Tibial artery (tissue), 4 donors: Measurements from ENCODE around the gene SLC37A1.

Source experiments
- DNase-seq, 2 donors: peaks; one replicate each; pipeline ENCODE4 v3.0.0-alpha.2; 2019
- H3K27ac ChIP-seq, 2 donors: fragments of 200-600 bp; sonication (generic) in 1 of 2; 1 replicate in 1 of 2; 2 replicates in 1 of 2; pipeline ENCODE4 v1.5.1; 2018 to 2019; ENCODE audit warnings: mild to moderate bottlenecking in 1 of 2
- H3K27me3 ChIP-seq, 2 donors: fragments of 200-600 bp; sonication (generic) in 1 of 2; one replicate each; pipeline versions ENCODE4 v1.5.1 to v1.6.0; 2016 to 2019
- H3K36me3 ChIP-seq, 3 donors: fragments of 200-600 bp; sonication (generic) in 2 of 3; one replicate each; pipeline ENCODE4 v1.5.1; 2016 to 2019; ENCODE audit warnings: mild to moderate bottlenecking in 2 of 3
- H3K4me1 ChIP-seq, 4 donors: fragments of 200-600 bp; sonication (generic) in 2 of 4; 1 replicate in 3 of 4; 2 replicates in 1 of 4; pipeline ENCODE4 v1.5.1; 2016 to 2019
- H3K4me3 ChIP-seq, 2 donors: fragments of 200-600 bp; sonication (generic) in 1 of 2; 1 replicate in 1 of 2; 2 replicates in 1 of 2; pipeline ENCODE4 v1.5.1; 2018 to 2019; ENCODE audit warnings: mild to moderate bottlenecking in 2 of 2
- H3K9me3 ChIP-seq, 3 donors: fragments of 200-600 bp; sonication (generic) in 1 of 3; one replicate each; pipeline ENCODE4 v1.5.1; 2016 to 2019
- intact Hi-C: fragments of 100-400 bp; cut with DNase I; formaldehyde crosslinking; loops from one replicate; pipeline ENCODE4 v1.15.0; 2023; ENCODE audit warnings: low total_unique reads
- TF ChIP-seq, protein P1 (sequence below), 2 experiments: fragments of 200-600 bp in 1 of 2; fragments of 450-650 bp in 1 of 2; IDR thresholded peaks; one replicate each; pipeline ENCODE4 v1.5.1; 2017 to 2019; ENCODE audit warnings: antibody characterized with exemption in 2 of 2, mild to moderate bottlenecking in 1 of 2, moderate library complexity in 1 of 2

SLC37A1 gene

DNA sequence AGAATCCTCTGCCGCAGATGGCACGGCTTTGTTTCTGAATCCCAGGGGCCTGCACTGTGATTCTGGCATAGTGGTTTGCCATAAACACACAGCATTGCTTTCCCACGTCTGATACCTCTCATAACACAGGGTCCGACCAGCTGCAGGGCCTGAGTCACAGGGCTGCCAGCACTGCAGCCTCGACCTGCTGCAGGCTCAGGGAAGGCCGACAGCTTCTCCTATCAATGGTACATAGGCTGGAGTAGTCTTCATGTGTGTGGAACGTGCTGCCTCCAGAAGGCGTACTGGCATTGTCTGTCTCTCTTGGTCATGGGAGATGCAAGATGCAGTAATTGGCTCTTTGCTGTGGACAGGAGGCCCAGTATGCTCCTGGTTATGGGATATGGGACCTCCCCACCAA, 86.3 kb downstream of the SLC37A1 start:
- Histone ChIP-seq H3K9me3 (peaks cover 0 to 16% (median 3%) of the 10 kb centered on the region in 3 donors), H3K4me3 (no peak overlapping the region), H3K27me3 (peaks cover 0 to 20% of the 10 kb centered on the region in 2 donors), H3K4me1 (peaks cover 0 to 4% (median 2%) of the 10 kb centered on the region in 4 donors), H3K27ac (no peak overlapping the region), H3K36me3 (no peaks in the 10 kb centered on the region)
- TF ChIP-seq, protein P1, sequence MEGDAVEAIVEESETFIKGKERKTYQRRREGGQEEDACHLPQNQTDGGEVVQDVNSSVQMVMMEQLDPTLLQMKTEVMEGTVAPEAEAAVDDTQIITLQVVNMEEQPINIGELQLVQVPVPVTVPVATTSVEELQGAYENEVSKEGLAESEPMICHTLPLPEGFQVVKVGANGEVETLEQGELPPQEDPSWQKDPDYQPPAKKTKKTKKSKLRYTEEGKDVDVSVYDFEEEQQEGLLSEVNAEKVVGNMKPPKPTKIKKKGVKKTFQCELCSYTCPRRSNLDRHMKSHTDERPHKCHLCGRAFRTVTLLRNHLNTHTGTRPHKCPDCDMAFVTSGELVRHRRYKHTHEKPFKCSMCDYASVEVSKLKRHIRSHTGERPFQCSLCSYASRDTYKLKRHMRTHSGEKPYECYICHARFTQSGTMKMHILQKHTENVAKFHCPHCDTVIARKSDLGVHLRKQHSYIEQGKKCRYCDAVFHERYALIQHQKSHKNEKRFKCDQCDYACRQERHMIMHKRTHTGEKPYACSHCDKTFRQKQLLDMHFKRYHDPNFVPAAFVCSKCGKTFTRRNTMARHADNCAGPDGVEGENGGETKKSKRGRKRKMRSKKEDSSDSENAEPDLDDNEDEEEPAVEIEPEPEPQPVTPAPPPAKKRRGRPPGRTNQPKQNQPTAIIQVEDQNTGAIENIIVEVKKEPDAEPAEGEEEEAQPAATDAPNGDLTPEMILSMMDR (IDR thresholded peaks at IDR 0.05), result no peak
- intact Hi-C loops, result no loop called here
- no peak for DNase-seq

DNA sequence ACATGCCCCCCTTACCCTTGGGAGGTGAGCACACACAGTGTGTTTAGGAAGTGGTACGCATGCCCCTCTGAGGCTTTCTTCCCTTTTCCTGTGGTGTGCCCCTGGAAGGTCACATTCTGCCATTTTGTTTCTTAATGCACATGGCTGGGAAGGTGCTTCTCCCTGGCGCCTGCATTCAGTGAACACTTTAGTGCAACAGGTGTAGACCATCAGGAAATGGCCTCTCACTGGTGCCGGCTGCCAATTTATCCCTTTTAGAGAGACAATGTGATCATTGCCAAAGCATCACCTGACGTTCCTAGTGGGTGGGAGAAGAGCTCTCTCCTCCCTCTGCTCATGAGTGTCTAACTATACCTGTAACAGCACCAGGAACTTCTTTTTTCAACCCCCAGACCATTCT, 88.0 kb downstream of the SLC37A1 start:
- Histone ChIP-seq H3K4me3 (no peak overlapping the region), H3K4me1 (no peaks in the 10 kb centered on the region), H3K36me3 (no peaks in the 10 kb centered on the region), H3K9me3 (peaks cover 0 to 31% (median 7%) of the 10 kb centered on the region in 3 donors), H3K27me3 (peaks cover 0 to 9% of the 10 kb centered on the region in 2 donors), H3K27ac (no peak overlapping the region)
- TF ChIP-seq, protein P1 (IDR thresholded peaks at IDR 0.05), result no peak
- intact Hi-C loops, result no loop called here
- no peak for DNase-seq

DNA sequence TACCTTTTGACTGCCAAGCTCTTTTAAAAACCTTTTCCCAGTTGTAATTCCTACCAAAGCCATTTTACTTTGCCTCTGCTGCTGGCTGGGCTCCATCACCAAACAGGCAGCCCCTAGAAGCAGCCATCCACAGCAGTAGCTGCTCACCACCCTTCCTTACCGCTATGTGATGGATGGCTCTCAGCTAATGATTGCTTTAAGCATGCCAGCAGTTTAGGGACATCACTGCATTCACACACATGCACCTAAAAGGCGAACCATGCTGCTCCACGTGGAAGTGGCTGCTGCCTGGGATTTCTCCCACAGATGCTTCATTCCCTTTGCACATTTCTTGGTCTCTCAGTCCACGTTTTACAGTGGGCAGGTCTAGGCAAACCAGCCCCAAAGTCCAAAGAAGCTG, 93.5 kb downstream of the SLC37A1 start:
- Histone ChIP-seq H3K4me3 (no peak overlapping the region), H3K27ac (no peak overlapping the region), H3K36me3 (no peaks in the 10 kb centered on the region), H3K27me3 (peaks cover 0 to 2% of the 10 kb centered on the region in 2 donors), H3K4me1 (no peaks in the 10 kb centered on the region), H3K9me3 (peaks cover 0 to 29% (median 8%) of the 10 kb centered on the region in 3 donors)
- intact Hi-C loops, result no loop called here
- TF ChIP-seq, protein P1 (IDR thresholded peaks at IDR 0.05), result no peak
- no peak for DNase-seq

DNA sequence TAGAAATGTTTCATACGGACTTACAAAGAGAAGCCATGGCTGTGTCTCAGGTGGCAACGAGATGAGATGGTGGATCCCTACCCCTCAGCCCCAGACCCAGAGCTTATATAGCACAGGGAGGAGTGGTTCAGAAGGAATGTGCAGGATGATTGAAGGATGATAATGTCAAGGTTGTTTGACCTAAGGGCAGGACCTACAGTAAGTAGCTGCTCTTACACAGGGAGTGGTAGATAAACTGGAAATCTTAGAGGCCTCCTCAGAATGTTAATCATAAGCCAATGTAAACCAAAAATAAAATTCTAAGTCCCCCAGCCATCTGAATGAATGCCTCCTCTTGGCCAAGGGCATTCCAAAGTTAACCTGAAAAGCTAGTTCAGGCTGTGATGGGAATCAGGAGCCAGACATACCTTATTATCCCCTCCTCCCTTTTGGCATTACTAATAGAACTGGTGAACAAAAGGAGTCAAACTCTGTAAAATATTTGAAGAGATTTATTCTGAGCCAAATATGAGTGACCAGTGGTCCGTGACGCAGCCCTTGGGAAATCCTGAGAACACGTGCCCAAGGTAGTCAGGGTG, 94.0 kb downstream of the SLC37A1 start:
- Histone ChIP-seq H3K9me3 (peaks cover 0 to 32% (median 13%) of the 10 kb centered on the region in 3 donors), H3K36me3 (no peaks in the 10 kb centered on the region), H3K27ac (no peak overlapping the region), H3K4me3 (no peak overlapping the region), H3K4me1 (no peaks in the 10 kb centered on the region), H3K27me3 (no peaks in the 10 kb centered on the region)
- DNase-seq, result no peak
- TF ChIP-seq, protein P1 (IDR thresholded peaks at IDR 0.05), result no peak
- intact Hi-C loops, result no loop called here

DNA sequence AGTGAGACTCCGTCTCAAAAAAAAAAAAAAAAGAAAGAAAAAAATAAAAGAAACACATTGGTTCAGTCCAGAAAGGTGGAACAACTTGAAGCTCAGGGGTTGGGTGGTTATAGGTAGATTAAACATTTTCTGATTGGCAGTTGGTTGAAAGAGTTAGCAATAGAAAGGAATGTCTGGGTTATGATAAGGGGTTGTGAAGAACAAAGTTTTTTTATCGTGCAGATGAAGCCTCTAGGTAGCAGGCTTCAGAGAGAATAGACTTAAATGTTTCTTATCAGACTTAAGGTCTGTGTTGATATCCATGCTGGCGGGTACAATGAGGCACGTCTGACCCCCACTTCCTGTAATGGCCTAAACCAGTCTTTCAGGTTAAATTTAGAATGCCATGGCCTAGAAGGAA, 94.8 kb downstream of the SLC37A1 start:
- DNase-seq, result no peak
- H3K9me3 ChIP-seq, result peaks cover 0 to 32% (median 16%) of the 10 kb centered on the region in 3 donors
- H3K4me1 ChIP-seq, result no peaks in the 10 kb centered on the region
- H3K27me3 ChIP-seq, result no peaks in the 10 kb centered on the region
- no peak overlapping the region for H3K27ac ChIP-seq
- H3K4me3 ChIP-seq, result no peak overlapping the region
- TF ChIP-seq, protein P1 (IDR thresholded peaks at IDR 0.05), result no peak
- intact Hi-C loops, result no loop called here
- H3K36me3 ChIP-seq, result no peaks in the 10 kb centered on the region

DNA sequence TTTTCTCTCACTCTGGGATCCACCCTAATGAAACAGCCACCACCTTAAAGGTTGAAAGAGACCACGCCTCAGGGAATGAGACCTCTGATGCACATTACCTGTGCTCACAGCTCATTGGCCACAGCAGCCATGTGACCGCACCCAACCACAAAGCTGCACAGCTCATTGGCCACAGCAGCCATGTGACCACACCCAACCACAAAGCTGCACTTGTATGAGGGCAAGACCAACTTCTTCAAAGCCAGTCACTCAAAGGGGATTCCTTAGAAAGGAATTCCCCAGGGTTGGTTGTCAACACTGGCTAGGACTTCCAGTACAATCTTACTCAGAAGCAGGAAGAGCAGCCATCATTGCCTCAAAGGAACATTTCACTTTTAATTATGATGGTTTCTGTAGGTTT, 96.2 kb downstream of the SLC37A1 start:
- Histone ChIP-seq H3K9me3 (peaks cover 0 to 26% (median 13%) of the 10 kb centered on the region in 3 donors), H3K27me3 (no peaks in the 10 kb centered on the region), H3K36me3 (no peaks in the 10 kb centered on the region), H3K4me1 (no peaks in the 10 kb centered on the region), H3K27ac (no peak overlapping the region), H3K4me3 (no peak overlapping the region)
- intact Hi-C loops, result no loop called here
- TF ChIP-seq, protein P1 (IDR thresholded peaks at IDR 0.05), result no peak
- DNase-seq, result no peak
